Measurements from ENCODE around the gene SSBP3.
"Not testable (repeated sequence)": the region's sequence is repeated elsewhere in the genome, so short reads cannot be mapped to it uniquely, and the experiment has no call there.

Gene SSBP3

GRCh38 chr1:54437783-54438182, 31.6 kb upstream of the SSBP3 start:
- no peak for DNase-seq (ENCODE audit: low read depth, low spot score)
- no peak overlapping the region for H3K4me3 ChIP-seq (ENCODE audit: insufficient read length, low read depth)
- TF ChIP-seq ZNF274 (IDR thresholded peaks at IDR 0.05; ENCODE audit: low read depth, low read length) (no peak), YY1 (IDR thresholded peaks at IDR 0.05; ENCODE audit: insufficient read depth, insufficient read length) (no peak), SUZ12 (IDR thresholded peaks at IDR 0.05; ENCODE audit: extremely low read depth, insufficient read depth, insufficient read length) (no peak)

DNA sequence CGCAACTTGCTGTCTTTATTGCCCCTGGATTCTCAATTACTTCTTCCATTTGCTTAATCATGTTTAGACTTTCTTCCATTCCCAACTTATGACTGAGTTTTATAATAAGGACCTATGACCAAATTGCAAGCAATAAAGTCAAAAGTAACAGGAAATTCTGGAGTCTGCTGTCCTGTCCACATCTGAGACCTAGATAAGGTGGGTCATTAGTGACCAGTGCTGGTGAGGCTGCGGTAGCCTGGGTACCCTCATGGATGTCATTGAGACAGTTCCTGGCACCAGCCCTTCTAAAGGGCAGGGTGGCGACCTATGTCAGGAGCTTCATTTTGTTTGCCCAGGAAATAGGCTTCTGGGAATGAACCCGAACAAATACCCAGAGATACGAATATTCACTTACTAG, 30.6 kb upstream of the SSBP3 start:
- no peak for DNase-seq (ENCODE audit: low read depth, low spot score)
- Histone ChIP-seq H3K4me3 (ENCODE audit: insufficient read length, low read depth) (no peak overlapping the region), H3K36me3 (ENCODE audit: insufficient read depth, insufficient read length, low read length) (no peaks in the 10 kb centered on the region), H3K27me3 (ENCODE audit: insufficient read depth, insufficient read length) (no peaks in the 10 kb centered on the region), H3K9me3 (ENCODE audit: insufficient read depth, low read length) (no peaks in the 10 kb centered on the region), H3K9ac (ENCODE audit: insufficient read length, low read depth) (no peak overlapping the region), H3K4me1 (ENCODE audit: insufficient read depth, insufficient read length) (no peaks in the 10 kb centered on the region)
- TF ChIP-seq SUZ12 (IDR thresholded peaks at IDR 0.05; ENCODE audit: extremely low read depth, insufficient read depth, insufficient read length) (no peak), ZNF274 (IDR thresholded peaks at IDR 0.05; ENCODE audit: low read depth, low read length) (no peak), YY1 (IDR thresholded peaks at IDR 0.05; ENCODE audit: insufficient read depth, insufficient read length) (no peak)

More at GRCh38 chr1:54437783-54438182, 31.6 kb upstream of the SSBP3 start:
- no peak overlapping the region for H3K9ac ChIP-seq (ENCODE audit: insufficient read length, low read depth)
- H3K4me1 ChIP-seq (ENCODE audit: insufficient read depth, insufficient read length) = no peaks in the 10 kb centered on the region
- no peaks in the 10 kb centered on the region for H3K27me3 ChIP-seq (ENCODE audit: insufficient read depth, insufficient read length)
- no peaks in the 10 kb centered on the region for H3K9me3 ChIP-seq (ENCODE audit: insufficient read depth, low read length)
- no peaks in the 10 kb centered on the region for H3K36me3 ChIP-seq (ENCODE audit: insufficient read depth, insufficient read length, low read length)

- Histone ChIP-seq H3K9ac (ENCODE audit: insufficient read length, low read depth) (no peak overlapping the region), H3K4me1 (ENCODE audit: insufficient read depth, insufficient read length) (peaks cover 2% of the 10 kb centered on the region), H3K4me3 (ENCODE audit: insufficient read length, low read depth) (no peak overlapping the region), H3K36me3 (ENCODE audit: insufficient read depth, insufficient read length, low read length) (no peaks in the 10 kb centered on the region), H3K27me3 (ENCODE audit: insufficient read depth, insufficient read length) (no peaks in the 10 kb centered on the region), H3K9me3 (ENCODE audit: insufficient read depth, low read length) (no peaks in the 10 kb centered on the region)
- no peak for TF ChIP-seq YY1 (IDR thresholded peaks at IDR 0.05; ENCODE audit: insufficient read depth, insufficient read length)
- TF ChIP-seq ZNF274 (IDR thresholded peaks at IDR 0.05; ENCODE audit: low read depth, low read length) = no peak
- no peak for DNase-seq (ENCODE audit: low read depth, low spot score)
Measured at GRCh38 chr1:54429838-54430237, 23.6 kb upstream of the SSBP3 start.

DNA sequence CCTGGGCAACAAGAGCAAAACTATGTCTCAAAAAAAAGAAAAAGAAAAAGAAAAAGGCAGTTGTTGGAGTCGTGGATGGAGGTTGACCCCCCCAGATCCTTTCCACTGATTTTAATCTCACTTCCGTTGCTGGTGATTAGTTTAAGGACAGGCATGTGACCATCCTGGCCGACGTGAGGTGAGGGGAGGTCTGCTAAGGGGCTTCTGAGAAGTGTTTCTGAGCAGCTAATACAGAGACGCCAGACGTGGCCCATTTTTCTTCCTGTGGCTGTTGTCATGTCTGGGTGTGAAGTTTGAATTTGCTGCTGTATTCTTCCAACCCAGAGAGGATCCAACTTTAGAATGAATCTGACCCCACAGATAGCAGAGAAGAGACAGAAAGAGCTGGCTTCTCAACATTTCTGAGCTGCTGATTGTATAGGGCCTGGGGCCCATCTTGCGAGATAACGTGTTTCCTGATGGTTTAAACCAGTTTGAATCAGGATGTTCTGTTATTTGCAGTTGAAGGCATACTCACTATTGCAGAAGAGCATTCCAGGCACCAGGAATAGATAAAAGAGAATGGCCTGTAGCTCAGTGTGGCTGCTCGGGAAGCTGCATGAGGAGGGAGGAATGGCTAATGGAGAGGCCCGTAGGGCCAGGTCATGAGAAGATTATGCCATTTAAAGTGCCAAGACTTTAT, 22.8 kb upstream of the SSBP3 start:
- no peak for DNase-seq (ENCODE audit: low read depth, low spot score)
- H3K27me3 ChIP-seq (ENCODE audit: insufficient read depth, insufficient read length) = no peaks in the 10 kb centered on the region
- TF ChIP-seq ZNF274 (IDR thresholded peaks at IDR 0.05; ENCODE audit: low read depth, low read length) (no peak), SUZ12 (IDR thresholded peaks at IDR 0.05; ENCODE audit: extremely low read depth, insufficient read depth, insufficient read length) (no peak), YY1 (IDR thresholded peaks at IDR 0.05; ENCODE audit: insufficient read depth, insufficient read length) (no peak)
- no peak overlapping the region for H3K4me3 ChIP-seq (ENCODE audit: insufficient read length, low read depth)
- no peaks in the 10 kb centered on the region for H3K9me3 ChIP-seq (ENCODE audit: insufficient read depth, low read length)
- H3K36me3 ChIP-seq (ENCODE audit: insufficient read depth, insufficient read length, low read length) = no peaks in the 10 kb centered on the region
- no peak overlapping the region for H3K9ac ChIP-seq (ENCODE audit: insufficient read length, low read depth)
- H3K4me1 ChIP-seq (ENCODE audit: insufficient read depth, insufficient read length) = peaks cover 2% of the 10 kb centered on the region

- Histone ChIP-seq H3K9me3 (ENCODE audit: insufficient read depth, low read length) (no peaks in the 10 kb centered on the region), H3K36me3 (ENCODE audit: insufficient read depth, insufficient read length, low read length) (no peaks in the 10 kb centered on the region), H3K27me3 (ENCODE audit: insufficient read depth, insufficient read length) (no peaks in the 10 kb centered on the region), H3K4me3 (ENCODE audit: insufficient read length, low read depth) (no peak overlapping the region), H3K9ac (ENCODE audit: insufficient read length, low read depth) (no peak overlapping the region), H3K4me1 (ENCODE audit: insufficient read depth, insufficient read length) (peaks cover 2% of the 10 kb centered on the region)
- no peak for DNase-seq (ENCODE audit: low read depth, low spot score)
- TF ChIP-seq ZNF274 (IDR thresholded peaks at IDR 0.05; ENCODE audit: low read depth, low read length) (no peak), YY1 (IDR thresholded peaks at IDR 0.05; ENCODE audit: insufficient read depth, insufficient read length) (no peak), SUZ12 (IDR thresholded peaks at IDR 0.05; ENCODE audit: extremely low read depth, insufficient read depth, insufficient read length) (no peak)
Measured at GRCh38 chr1:54425152-54425584, 19.0 kb upstream of the SSBP3 start.

DNA sequence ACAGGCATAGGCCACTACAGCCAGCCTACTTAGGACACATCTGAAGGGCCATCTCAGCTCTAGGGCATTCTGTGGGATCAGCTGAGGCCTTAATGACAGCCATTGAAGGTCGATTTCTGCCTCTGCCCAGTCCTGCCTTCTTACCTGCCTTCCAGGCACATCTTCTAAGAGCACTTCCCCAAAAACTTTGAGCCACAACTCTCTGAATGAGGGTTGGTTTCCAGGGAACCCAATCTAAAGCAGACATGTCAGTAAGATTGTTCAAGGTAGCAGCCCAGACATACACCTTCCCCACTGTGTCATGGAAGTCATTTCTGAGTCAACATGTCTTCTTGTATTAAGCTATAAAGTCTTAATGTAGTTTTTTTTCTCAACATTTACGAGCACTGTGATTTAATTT, 18.2 kb upstream of the SSBP3 start:
- DNase-seq (ENCODE audit: low read depth, low spot score) = no peak
- TF ChIP-seq YY1 (IDR thresholded peaks at IDR 0.05; ENCODE audit: insufficient read depth, insufficient read length) (no peak), ZNF274 (IDR thresholded peaks at IDR 0.05; ENCODE audit: low read depth, low read length) (no peak), SUZ12 (IDR thresholded peaks at IDR 0.05; ENCODE audit: extremely low read depth, insufficient read depth, insufficient read length) (no peak)
- no peaks in the 10 kb centered on the region for H3K36me3 ChIP-seq (ENCODE audit: insufficient read depth, insufficient read length, low read length)
- H3K4me1 ChIP-seq (ENCODE audit: insufficient read depth, insufficient read length) = peaks cover 2% of the 10 kb centered on the region
- H3K27me3 ChIP-seq (ENCODE audit: insufficient read depth, insufficient read length) = no peaks in the 10 kb centered on the region
- no peak overlapping the region for H3K4me3 ChIP-seq (ENCODE audit: insufficient read length, low read depth)
- H3K9me3 ChIP-seq (ENCODE audit: insufficient read depth, low read length) = no peaks in the 10 kb centered on the region
- H3K9ac ChIP-seq (ENCODE audit: insufficient read length, low read depth) = no peak overlapping the region

DNA sequence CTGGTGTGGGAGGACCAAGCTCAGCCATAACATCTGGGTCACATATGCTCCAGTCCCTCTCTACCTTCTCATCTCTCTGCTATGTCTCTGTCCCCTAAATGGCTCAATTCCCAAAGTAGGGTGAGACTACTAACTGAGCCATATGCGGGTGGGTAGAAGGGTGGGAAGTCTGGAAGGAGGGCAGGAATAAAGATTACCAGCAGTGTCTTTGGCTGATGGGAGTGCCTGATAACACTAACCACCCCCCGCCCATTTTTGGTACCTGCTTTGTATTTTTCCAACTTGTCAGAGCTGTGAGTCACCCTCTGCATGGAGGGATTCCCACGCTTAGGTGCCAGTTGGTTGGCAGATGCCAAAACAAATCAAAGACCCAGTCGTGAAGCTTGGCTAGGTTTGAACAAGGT, 14.9 kb upstream of the SSBP3 start:
- H3K4me3 ChIP-seq (ENCODE audit: insufficient read length, low read depth) = no peak overlapping the region
- DNase-seq (ENCODE audit: low read depth, low spot score) = no peak
- no peak overlapping the region for H3K9ac ChIP-seq (ENCODE audit: insufficient read length, low read depth)
- TF ChIP-seq YY1 (IDR thresholded peaks at IDR 0.05; ENCODE audit: insufficient read depth, insufficient read length) = no peak
- TF ChIP-seq ZNF274 (IDR thresholded peaks at IDR 0.05; ENCODE audit: low read depth, low read length) = no peak
- TF ChIP-seq SUZ12 (IDR thresholded peaks at IDR 0.05; ENCODE audit: extremely low read depth, insufficient read depth, insufficient read length) = no peak
- no peaks in the 10 kb centered on the region for H3K36me3 ChIP-seq (ENCODE audit: insufficient read depth, insufficient read length, low read length)
- no peaks in the 10 kb centered on the region for H3K4me1 ChIP-seq (ENCODE audit: insufficient read depth, insufficient read length)
- no peaks in the 10 kb centered on the region for H3K27me3 ChIP-seq (ENCODE audit: insufficient read depth, insufficient read length)
- peaks cover 11% of the 10 kb centered on the region; the same call in 1 of the 2 replicates for H3K9me3 ChIP-seq (ENCODE audit: insufficient read depth, low read length)

GRCh38 chr1:54418598-54418997, 12.4 kb upstream of the SSBP3 start:
- not testable (repeated sequence) for H3K27me3 ChIP-seq (ENCODE audit: insufficient read depth, insufficient read length)

More at GRCh38 chr1:54418598-54418997, 12.4 kb upstream of the SSBP3 start:
- H3K9me3 ChIP-seq (ENCODE audit: insufficient read depth, low read length) = peaks cover 11% of the 10 kb centered on the region; the same call in 1 of the 2 replicates
- H3K4me3 ChIP-seq (ENCODE audit: insufficient read length, low read depth); DNase-seq (ENCODE audit: low read depth, low spot score); H3K9ac ChIP-seq (ENCODE audit: insufficient read length, low read depth); H3K4me1 ChIP-seq (ENCODE audit: insufficient read depth, insufficient read length); H3K36me3 ChIP-seq (ENCODE audit: insufficient read depth, insufficient read length, low read length): not testable (repeated sequence)
